Lung microvascular endothelial cell (primary cell): ENCODE data around the gene RAB5A. TPM values are rescaled to one million over a fixed set of nuclear protein-coding genes. Genes with fewer than 3 reads are reported as not detected.
A peak's percentile ranks its signal among the peaks of the same experiment; 100 is the strongest.
"Not testable (repeated sequence)": the region's sequence is repeated elsewhere in the genome, so short reads cannot be mapped to it uniquely, and the experiment has no call there.

ENCODE experiments used
- DNase-seq, 2 donors: peaks; one replicate each; pipeline versions ENCODE4 v3.0.0 to v3.0.0-alpha.2; 2010; ENCODE audit warnings: low read depth in 2 of 2
- total RNA-seq: library from RNA; depleted of rRNA; stranded (reverse); fragments of >200 nt; gene quantifications from 2 replicates; pipeline ENCODE4 v1.2.1, GENCODE V29; 2014

RAB5A gene
- total RNA-seq, 1 donor from 2014 or later = 75.2 TPM

DNA sequence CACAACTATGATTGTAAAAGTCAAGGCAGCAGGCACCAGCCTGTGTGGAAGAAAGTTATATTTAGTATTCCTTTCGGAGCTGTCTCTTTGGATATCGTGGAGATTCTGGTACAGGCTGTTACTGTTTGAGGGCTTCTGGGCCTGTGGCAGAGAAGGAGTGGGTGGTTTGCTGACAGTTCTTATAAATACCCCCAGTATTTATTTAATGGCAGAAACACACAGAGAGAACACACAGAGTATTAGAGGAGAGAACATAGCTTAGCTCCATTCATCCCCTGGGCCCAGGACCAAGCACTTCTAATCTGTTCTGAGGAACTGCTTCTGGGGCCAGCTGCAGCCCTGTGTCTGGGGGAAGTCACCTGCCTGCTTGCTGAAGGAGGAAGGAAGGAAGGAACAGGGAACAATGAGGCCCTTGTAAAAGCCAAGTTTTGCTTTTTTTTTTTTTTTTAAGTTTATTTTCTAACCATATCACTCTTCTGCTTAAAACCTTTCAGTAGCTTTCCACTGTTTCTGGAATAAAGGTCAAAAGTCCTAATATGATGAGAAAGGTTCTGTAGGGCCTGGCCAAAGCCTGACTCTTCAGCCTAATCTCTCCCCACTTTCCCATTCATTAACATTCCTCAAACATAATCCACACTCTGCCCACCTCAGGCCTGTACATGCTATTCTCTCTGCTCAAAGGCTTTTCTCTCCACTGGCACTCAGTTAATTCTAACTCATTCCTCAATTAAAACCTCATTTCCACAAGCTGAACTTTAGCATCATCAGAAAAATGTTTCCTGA is 76.9 kb downstream of the RAB5A start:
- peak; percentile 42 to 62 for DNase-seq

DNA sequence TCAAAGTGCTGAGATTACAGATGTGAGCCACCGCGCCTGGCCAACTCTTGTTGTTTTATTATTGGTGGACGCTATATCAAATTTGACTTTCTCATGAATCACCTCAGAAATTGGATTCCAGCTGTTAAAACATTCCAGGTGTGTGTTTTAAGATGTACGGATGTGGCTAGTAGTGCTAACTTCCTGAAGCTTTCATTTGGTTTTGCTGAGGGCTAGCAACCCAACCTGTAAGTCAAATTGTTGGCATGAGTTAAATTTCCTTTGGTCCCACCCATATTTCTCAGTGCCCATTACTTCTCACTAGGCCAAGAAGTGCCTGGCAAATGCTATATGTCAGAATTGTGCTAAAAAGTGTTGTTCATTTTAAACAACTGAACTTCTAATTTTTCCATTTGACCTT is 80.2 kb downstream of the RAB5A start:
- DNase-seq = no peak

DNA sequence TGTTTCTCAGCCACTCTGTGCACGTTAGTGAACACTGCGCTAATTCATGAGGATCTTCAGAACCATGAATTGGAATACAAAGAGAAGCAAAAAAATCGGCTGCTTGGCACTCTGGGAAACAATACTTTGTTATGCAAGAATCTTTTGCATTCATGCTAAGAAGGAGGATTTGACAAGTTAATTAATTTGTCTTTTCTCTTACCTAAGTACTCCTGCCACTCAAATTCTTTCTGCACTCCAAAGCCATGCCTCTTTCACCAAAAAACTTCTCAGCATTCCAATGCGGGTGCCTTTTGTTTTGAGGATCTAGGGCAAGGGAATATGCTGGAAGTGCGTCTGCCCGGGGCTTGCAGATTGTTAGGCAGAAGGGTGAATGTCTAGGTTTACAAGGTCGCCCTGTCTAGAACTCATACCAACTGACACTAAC is 82.0 kb downstream of the RAB5A start:
- DNase-seq = no peak

- not testable (repeated sequence) for DNase-seq
Measured at GRCh38 chr3:20031939-20032338, 85.0 kb downstream of the RAB5A start.

Other genes with a start within 250 kb of the RAB5A start
- under 0.01 and 0.20 TPM in 2 replicates for gene EFHB, start 12.9 kb upstream of the RAB5A start, total RNA-seq
- not detected in 2 replicates for gene PP2D1, start 65.2 kb downstream of the RAB5A start, total RNA-seq
- 7.2 and 21.8 TPM in 2 replicates for gene KAT2B, start 93.3 kb downstream of the RAB5A start, total RNA-seq
- gene SGO1, start 239.1 kb downstream of the RAB5A start, total RNA-seq = 0.99 and 2.2 TPM in 2 replicates